ENCODE results near the gene IGFL2. TPM values are rescaled to one million over a fixed set of nuclear protein-coding genes. Genes with fewer than 3 reads are reported as not detected.
"Not testable (repeated sequence)": the region's sequence is repeated elsewhere in the genome, so short reads cannot be mapped to it uniquely, and the experiment has no call there.

The IGFL2 gene
- total RNA-seq, 1 experiment from 2014 or later: not detected

DNA sequence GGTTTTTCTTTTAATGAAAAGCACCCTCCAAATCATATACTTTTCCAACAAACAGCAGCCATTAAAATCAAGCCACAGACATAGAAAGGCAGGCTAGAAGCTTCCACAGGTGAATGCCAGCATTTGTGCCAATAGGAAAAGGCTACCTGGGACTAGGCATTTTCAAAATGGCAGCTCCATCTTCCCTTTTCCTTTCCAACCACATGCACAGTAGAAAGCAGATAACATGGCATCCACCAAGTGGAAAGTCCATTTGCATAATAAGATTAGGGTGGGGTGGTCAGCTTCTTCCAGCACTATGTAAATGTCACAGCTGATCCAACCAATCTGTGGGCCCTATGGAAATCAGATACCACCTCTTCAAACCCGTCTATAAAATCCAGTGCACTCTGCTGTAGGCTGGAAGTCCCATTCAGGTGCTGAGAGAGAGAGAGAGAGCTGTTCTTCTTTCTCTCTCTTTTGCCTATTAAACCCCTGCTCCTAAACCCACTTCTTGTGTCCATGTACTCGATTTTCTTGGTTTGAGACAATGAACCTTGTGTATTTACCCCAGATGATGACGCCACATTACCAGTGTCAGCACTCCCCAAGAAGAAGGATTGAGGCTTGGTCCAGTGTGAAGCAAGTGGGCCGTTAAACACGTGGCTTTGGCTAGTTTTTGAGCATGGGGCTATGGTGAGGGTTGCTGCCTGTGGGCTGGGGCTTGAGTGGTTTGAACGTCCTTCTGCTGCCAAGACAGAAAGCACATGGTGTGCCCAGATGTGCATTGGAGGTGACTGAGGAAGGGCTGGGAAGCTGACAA, 57.3 kb downstream of the IGFL2 start:
- no peaks in the 10 kb centered on the region for H3K79me2 ChIP-seq (ENCODE audit: low read length)
- H4K20me1 ChIP-seq (ENCODE audit: insufficient read depth, low read depth, low read length): no peaks in the 10 kb centered on the region
- H3K4me1 ChIP-seq (ENCODE audit: low read length): no peaks in the 10 kb centered on the region; the same call in 1 of the 2 replicates
- H3K36me3 ChIP-seq (ENCODE audit: insufficient read depth, low read length): no peaks in the 10 kb centered on the region
- no peak overlapping the region for H3K4me2 ChIP-seq (ENCODE audit: low read depth, low read length, poor library complexity, severe bottlenecking)
- peaks cover 4% of the 10 kb centered on the region; the same call in 1 of the 2 replicates for H3K27me3 ChIP-seq (ENCODE audit: low read length)
- H3K27ac ChIP-seq (ENCODE audit: low read length): no peak overlapping the region
- no peak overlapping the region for H3K4me3 ChIP-seq (ENCODE audit: low read length)
- H2AFZ ChIP-seq (ENCODE audit: low read length): no peak overlapping the region
- no peak overlapping the region for H3K9ac ChIP-seq (ENCODE audit: low read length)
- DNase-seq: peak; percentile 45
- H3K9me3 ChIP-seq (ENCODE audit: low read length): no peaks in the 10 kb centered on the region
- no peaks in the 10 kb centered on the region for H3K9me2 ChIP-seq (replicated peaks; ENCODE audit: insufficient read depth, low read length)

DNA sequence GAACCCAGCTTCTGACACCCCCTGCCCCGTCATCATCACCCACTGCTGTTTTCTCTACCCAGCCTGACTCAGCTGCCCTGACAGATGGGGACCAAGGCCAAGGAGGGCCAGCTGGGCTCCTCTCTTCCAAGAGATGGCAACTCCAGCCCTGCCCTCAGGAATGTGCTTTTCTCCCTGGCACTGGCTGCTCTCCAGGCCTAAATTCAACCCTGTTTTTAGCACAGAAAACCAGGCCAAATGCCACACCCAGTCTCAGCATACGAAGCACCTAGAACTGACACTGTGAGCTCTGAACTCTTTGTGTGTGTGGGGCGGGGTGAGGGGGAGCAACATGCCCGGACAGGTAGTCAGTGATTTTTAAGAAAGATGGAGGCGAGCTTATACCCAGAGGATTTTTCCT, 58.1 kb downstream of the IGFL2 start:
- no peaks in the 10 kb centered on the region; the same call in 1 of the 2 replicates for H3K4me1 ChIP-seq (ENCODE audit: low read length)
- no peaks in the 10 kb centered on the region for H4K20me1 ChIP-seq (ENCODE audit: insufficient read depth, low read depth, low read length)
- H3K9me2 ChIP-seq (replicated peaks; ENCODE audit: insufficient read depth, low read length): no peaks in the 10 kb centered on the region
- DNase-seq: no peak
- H3K4me2 ChIP-seq (ENCODE audit: low read depth, low read length, poor library complexity, severe bottlenecking): no peak overlapping the region
- no peak overlapping the region for H2AFZ ChIP-seq (ENCODE audit: low read length)
- no peak overlapping the region for H3K4me3 ChIP-seq (ENCODE audit: low read length)
- H3K36me3 ChIP-seq (ENCODE audit: insufficient read depth, low read length): no peaks in the 10 kb centered on the region
- no peak overlapping the region for H3K27ac ChIP-seq (ENCODE audit: low read length)
- H3K27me3 ChIP-seq (ENCODE audit: low read length): peaks cover 4% of the 10 kb centered on the region; the same call in 1 of the 2 replicates
- H3K9ac ChIP-seq (ENCODE audit: low read length): no peak overlapping the region
- H3K9me3 ChIP-seq (ENCODE audit: low read length): no peaks in the 10 kb centered on the region
- no peaks in the 10 kb centered on the region for H3K79me2 ChIP-seq (ENCODE audit: low read length)

DNA sequence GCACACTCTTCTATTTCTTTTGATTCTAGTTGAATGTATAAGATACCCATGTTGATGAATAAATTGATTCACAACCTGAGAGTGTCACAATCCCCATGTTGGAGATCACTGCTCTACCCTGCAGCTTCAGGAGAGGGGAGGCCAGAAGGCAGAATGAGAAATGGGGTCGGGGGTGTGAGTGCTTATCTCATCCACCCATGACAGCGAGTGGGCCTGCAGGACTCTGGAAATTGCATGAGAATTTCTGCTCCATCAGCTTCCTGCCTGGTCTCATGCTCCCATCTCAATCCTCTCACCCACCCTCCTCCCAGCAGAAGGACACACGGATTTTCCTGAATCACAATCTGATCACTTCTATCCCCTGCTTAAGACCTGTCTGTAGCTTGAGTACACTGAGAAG, 58.6 kb downstream of the IGFL2 start:
- peaks cover 4% of the 10 kb centered on the region; the same call in 1 of the 2 replicates for H3K27me3 ChIP-seq (ENCODE audit: low read length)
- H3K79me2 ChIP-seq (ENCODE audit: low read length): no peaks in the 10 kb centered on the region
- no peaks in the 10 kb centered on the region for H4K20me1 ChIP-seq (ENCODE audit: insufficient read depth, low read depth, low read length)
- H3K9me2 ChIP-seq (replicated peaks; ENCODE audit: insufficient read depth, low read length): no peaks in the 10 kb centered on the region
- no peak overlapping the region for H3K9ac ChIP-seq (ENCODE audit: low read length)
- H3K9me3 ChIP-seq (ENCODE audit: low read length): no peaks in the 10 kb centered on the region
- no peak overlapping the region for H3K27ac ChIP-seq (ENCODE audit: low read length)
- no peak for DNase-seq
- no peak overlapping the region for H3K4me3 ChIP-seq (ENCODE audit: low read length)
- no peaks in the 10 kb centered on the region; the same call in 1 of the 2 replicates for H3K4me1 ChIP-seq (ENCODE audit: low read length)
- H2AFZ ChIP-seq (ENCODE audit: low read length): no peak overlapping the region
- H3K4me2 ChIP-seq (ENCODE audit: low read depth, low read length, poor library complexity, severe bottlenecking): no peak overlapping the region
- no peaks in the 10 kb centered on the region for H3K36me3 ChIP-seq (ENCODE audit: insufficient read depth, low read length)

GRCh38 chr19:46207858-46208257, 59.8 kb downstream of the IGFL2 start:
- not testable (repeated sequence) for H3K36me3 ChIP-seq (ENCODE audit: insufficient read depth, low read length); H3K4me3 ChIP-seq (ENCODE audit: low read length); H2AFZ ChIP-seq (ENCODE audit: low read length); H3K9me2 ChIP-seq (replicated peaks; ENCODE audit: insufficient read depth, low read length); H3K9ac ChIP-seq (ENCODE audit: low read length); DNase-seq; H3K79me2 ChIP-seq (ENCODE audit: low read length); H3K27me3 ChIP-seq (ENCODE audit: low read length); H4K20me1 ChIP-seq (ENCODE audit: insufficient read depth, low read depth, low read length); H3K4me2 ChIP-seq (ENCODE audit: low read depth, low read length, poor library complexity, severe bottlenecking); H3K27ac ChIP-seq (ENCODE audit: low read length); H3K4me1 ChIP-seq (ENCODE audit: low read length); H3K9me3 ChIP-seq (ENCODE audit: low read length)

- Histone ChIP-seq H4K20me1 (ENCODE audit: insufficient read depth, low read depth, low read length) (no peaks in the 10 kb centered on the region), H3K4me2 (ENCODE audit: low read depth, low read length, poor library complexity, severe bottlenecking) (no peak overlapping the region), H3K4me3 (ENCODE audit: low read length) (no peak overlapping the region), H3K27ac (ENCODE audit: low read length) (no peak overlapping the region), H3K36me3 (ENCODE audit: insufficient read depth, low read length) (no peaks in the 10 kb centered on the region), H3K9me3 (ENCODE audit: low read length) (no peaks in the 10 kb centered on the region), H3K27me3 (ENCODE audit: low read length) (peaks cover 4% of the 10 kb centered on the region; the same call in 1 of the 2 replicates), H3K4me1 (ENCODE audit: low read length) (no peaks in the 10 kb centered on the region; the same call in 1 of the 2 replicates), H3K9ac (ENCODE audit: low read length) (no peak overlapping the region), H3K9me2 (replicated peaks; ENCODE audit: insufficient read depth, low read length) (no peaks in the 10 kb centered on the region), H2AFZ (ENCODE audit: low read length) (no peak overlapping the region), H3K79me2 (ENCODE audit: low read length) (no peaks in the 10 kb centered on the region)
- DNase-seq: no peak
These were observed 61.0 kb downstream of the IGFL2 start for GRCh38 chr19:46209051-46209450.

- no peaks in the 10 kb centered on the region for H3K79me2 ChIP-seq (ENCODE audit: low read length)
- no peak for DNase-seq
- H3K4me2 ChIP-seq (ENCODE audit: low read depth, low read length, poor library complexity, severe bottlenecking): no peak overlapping the region
- no peak overlapping the region for H3K4me3 ChIP-seq (ENCODE audit: low read length)
- peaks cover 4% of the 10 kb centered on the region; the same call in 1 of the 2 replicates for H3K27me3 ChIP-seq (ENCODE audit: low read length)
- H3K9me3 ChIP-seq (ENCODE audit: low read length): no peaks in the 10 kb centered on the region
- H3K27ac ChIP-seq (ENCODE audit: low read length): no peak overlapping the region
- H3K4me1 ChIP-seq (ENCODE audit: low read length): no peaks in the 10 kb centered on the region; the same call in 1 of the 2 replicates
- H3K9ac ChIP-seq (ENCODE audit: low read length): no peak overlapping the region
- H3K9me2 ChIP-seq (replicated peaks; ENCODE audit: insufficient read depth, low read length): no peaks in the 10 kb centered on the region
- no peaks in the 10 kb centered on the region for H4K20me1 ChIP-seq (ENCODE audit: insufficient read depth, low read depth, low read length)
- H3K36me3 ChIP-seq (ENCODE audit: insufficient read depth, low read length): no peaks in the 10 kb centered on the region
- no peak overlapping the region for H2AFZ ChIP-seq (ENCODE audit: low read length)
These were observed 61.4 kb downstream of the IGFL2 start for GRCh38 chr19:46209472-46209871.

GRCh38 chr19:46210669-46211068, 62.6 kb downstream of the IGFL2 start:
- no peak overlapping the region for H3K27ac ChIP-seq (ENCODE audit: low read length)

More at GRCh38 chr19:46210669-46211068, 62.6 kb downstream of the IGFL2 start:
- Histone ChIP-seq H3K4me2 (ENCODE audit: low read depth, low read length, poor library complexity, severe bottlenecking) (no peak overlapping the region), H3K9me2 (replicated peaks; ENCODE audit: insufficient read depth, low read length) (no peaks in the 10 kb centered on the region), H2AFZ (ENCODE audit: low read length) (no peak overlapping the region), H3K36me3 (ENCODE audit: insufficient read depth, low read length) (no peaks in the 10 kb centered on the region), H3K9me3 (ENCODE audit: low read length) (no peaks in the 10 kb centered on the region), H3K4me1 (ENCODE audit: low read length) (no peaks in the 10 kb centered on the region), H3K27me3 (ENCODE audit: low read length) (no peaks in the 10 kb centered on the region), H3K9ac (ENCODE audit: low read length) (no peak overlapping the region), H3K79me2 (ENCODE audit: low read length) (no peaks in the 10 kb centered on the region), H3K4me3 (ENCODE audit: low read length) (no peak overlapping the region), H4K20me1 (ENCODE audit: insufficient read depth, low read depth, low read length) (no peaks in the 10 kb centered on the region)
- no peak for DNase-seq
